Uterus (tissue), 2 donors: ENCODE measurements around the gene FBP2.

Experiments used
- POLR2A ChIP-seq, 2 donors: fragments of 450-650 bp; IDR thresholded peaks; one replicate each; pipeline ENCODE4 v1.6.1; 2016; ENCODE audit warnings: antibody characterized with exemption in 2 of 2, mild to moderate bottlenecking in 1 of 2, moderate library complexity in 1 of 2
- TF ChIP-seq, protein P1 (sequence below), 4 experiments: fragments of 200-600 bp in 2 of 4; fragments of 450-650 bp in 2 of 4; sonication (generic) in 2 of 4; IDR thresholded peaks; one replicate each; pipeline ENCODE4 v1.5.1; 2016 to 2019; ENCODE audit warnings: antibody characterized with exemption in 4 of 4, mild to moderate bottlenecking in 2 of 4, moderate library complexity in 1 of 4

DNA sequence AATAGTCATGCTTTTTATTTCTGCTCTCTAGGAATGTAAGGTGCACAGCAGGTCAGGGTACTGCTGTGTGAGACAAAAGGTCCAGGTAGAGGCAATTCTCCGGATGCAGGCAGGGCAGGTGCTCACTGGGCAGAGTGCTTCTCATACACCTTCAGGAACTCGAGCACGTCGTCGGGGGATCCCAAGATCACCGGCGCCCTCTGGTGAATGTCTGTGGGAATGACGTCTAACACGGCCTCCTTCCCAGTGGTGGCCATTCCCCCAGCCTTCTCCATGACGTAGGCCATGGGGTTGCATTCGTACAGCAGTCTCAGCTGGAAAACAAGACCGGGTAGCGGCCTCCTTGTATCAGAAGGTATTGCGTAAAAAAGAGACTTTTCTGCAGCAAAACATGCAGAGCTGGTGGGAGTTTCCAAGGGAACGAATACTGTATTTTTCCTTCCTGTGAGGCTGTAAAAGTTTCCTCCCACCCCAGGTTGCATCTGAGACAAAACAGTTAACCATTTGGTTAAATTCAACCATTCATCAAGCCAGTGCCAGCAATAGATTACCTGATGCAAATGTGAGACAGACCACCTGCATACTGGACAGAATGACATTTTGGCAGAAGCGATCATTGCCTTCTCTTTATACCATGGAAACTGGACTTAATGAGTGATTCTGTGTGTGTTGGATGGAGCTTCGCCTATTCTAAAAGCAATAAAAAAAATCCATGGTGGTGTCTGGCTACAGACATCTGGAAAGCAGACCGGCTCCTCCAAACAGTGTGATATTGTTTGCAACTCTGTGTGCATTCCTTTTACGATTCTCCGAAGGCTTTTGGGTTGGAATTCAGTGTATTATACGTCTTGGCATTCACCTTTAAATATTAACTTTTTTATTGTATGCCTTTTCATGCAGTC is 9.9 kb upstream of the FBP2 start:
- no peak for TF ChIP-seq POLR2A (IDR thresholded peaks at IDR 0.05)
- TF ChIP-seq, protein P1, sequence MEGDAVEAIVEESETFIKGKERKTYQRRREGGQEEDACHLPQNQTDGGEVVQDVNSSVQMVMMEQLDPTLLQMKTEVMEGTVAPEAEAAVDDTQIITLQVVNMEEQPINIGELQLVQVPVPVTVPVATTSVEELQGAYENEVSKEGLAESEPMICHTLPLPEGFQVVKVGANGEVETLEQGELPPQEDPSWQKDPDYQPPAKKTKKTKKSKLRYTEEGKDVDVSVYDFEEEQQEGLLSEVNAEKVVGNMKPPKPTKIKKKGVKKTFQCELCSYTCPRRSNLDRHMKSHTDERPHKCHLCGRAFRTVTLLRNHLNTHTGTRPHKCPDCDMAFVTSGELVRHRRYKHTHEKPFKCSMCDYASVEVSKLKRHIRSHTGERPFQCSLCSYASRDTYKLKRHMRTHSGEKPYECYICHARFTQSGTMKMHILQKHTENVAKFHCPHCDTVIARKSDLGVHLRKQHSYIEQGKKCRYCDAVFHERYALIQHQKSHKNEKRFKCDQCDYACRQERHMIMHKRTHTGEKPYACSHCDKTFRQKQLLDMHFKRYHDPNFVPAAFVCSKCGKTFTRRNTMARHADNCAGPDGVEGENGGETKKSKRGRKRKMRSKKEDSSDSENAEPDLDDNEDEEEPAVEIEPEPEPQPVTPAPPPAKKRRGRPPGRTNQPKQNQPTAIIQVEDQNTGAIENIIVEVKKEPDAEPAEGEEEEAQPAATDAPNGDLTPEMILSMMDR (IDR thresholded peaks at IDR 0.05): peak; percentile 9 to 46 (median 29)
